Stomach (tissue), 9 donors: ENCODE results near the gene DPP6. TPM values are rescaled to one million over a fixed set of nuclear protein-coding genes. Genes with fewer than 3 reads are reported as not detected.

Source experiments
- DNase-seq, 2 donors: peaks; one replicate each; pipeline versions ENCODE4 v3.0.0 to v3.0.0-alpha.2; 2013 to 2019
- H3K27ac ChIP-seq, 5 donors: fragments of 200-600 bp in 4 of 5; sonication (generic) in 4 of 5; one replicate each; pipeline ENCODE4 v1.5.1; 2013 to 2019; ENCODE audit warnings: mild to moderate bottlenecking in 1 of 5, moderate library complexity in 1 of 5
- H3K27me3 ChIP-seq, 3 donors: fragments of 200-600 bp; sonication (generic); one replicate each; pipeline ENCODE4 v1.5.1; 2017 to 2019; ENCODE audit warnings: mixed run types in 1 of 3
- H3K36me3 ChIP-seq, 4 donors: fragments of 200-600 bp; sonication (generic); 1 replicate in 3 of 4; 2 replicates in 1 of 4; pipeline ENCODE4 v1.5.1; 2016 to 2019
- H3K4me1 ChIP-seq, 4 donors: fragments of 200-600 bp; sonication (generic); one replicate each; pipeline ENCODE4 v1.5.1; 2016 to 2019
- H3K4me3 ChIP-seq, 4 donors: fragments of 200-600 bp; sonication (generic) in 3 of 4; one replicate each; pipeline ENCODE4 v1.5.1; 2016 to 2019; ENCODE audit warnings: mild to moderate bottlenecking in 1 of 4
- H3K9me3 ChIP-seq, 4 donors: fragments of 200-600 bp; sonication (generic); one replicate each; pipeline ENCODE4 v1.5.1; 2016 to 2019
- CTCF ChIP-seq, 7 experiments: fragments of 450-650 bp in 4 of 7; fragments of 200-600 bp in 3 of 7; sonication (generic) in 3 of 7; IDR thresholded peaks; one replicate each; pipeline ENCODE4 v1.5.1; 2016 to 2019; ENCODE audit warnings: antibody characterized with exemption in 7 of 7, control low read depth in 2 of 7, mild to moderate bottlenecking in 1 of 7
- EP300 ChIP-seq: sonication (generic); formaldehyde crosslinking; IDR thresholded peaks from one replicate; pipeline ENCODE4 v1.6.1; 2017; ENCODE audit warnings: antibody characterized with exemption
- POLR2A ChIP-seq, 4 donors: fragments of 450-650 bp; IDR thresholded peaks; one replicate each; pipeline ENCODE4 v1.6.1; 2016; ENCODE audit warnings: antibody characterized with exemption in 4 of 4, control low read depth in 2 of 4, mild to moderate bottlenecking in 1 of 4, moderate library complexity in 1 of 4
- POLR2AphosphoS5 ChIP-seq, 3 donors: sonication (generic); formaldehyde crosslinking; IDR thresholded peaks; one replicate each; pipeline ENCODE4 v1.6.1; 2016; ENCODE audit warnings: antibody characterized with exemption in 3 of 3
- WGBS, 5 donors: extraction: QIAGEN DNeasy Blood & Tissue Kit in 3 of 5; methylation state at CpG; one replicate each; pipeline versions ENCODE4 v1.1.5 to v1.1.7; 2013 to 2018; 5-methylcytosine and 5-hydroxymethylcytosine counted together
- intact Hi-C: fragments of 100-400 bp; cut with DNase I; formaldehyde crosslinking; loops from one replicate; pipeline ENCODE4 v1.15.1; 2023; ENCODE audit warnings: low total_unique reads
- polyA plus RNA-seq, 3 donors: library from polyadenylated mRNA; stranded (reverse); fragments of 200-250 nt; gene quantifications; one replicate each; pipeline ENCODE4 v1.2.3, GENCODE V29; 2013
- total RNA-seq, 5 donors: library from RNA; depleted of rRNA; stranded (reverse); fragments of >200 nt; gene quantifications; one replicate each; pipeline versions ENCODE4 v1.1.0 to v1.2.3, GENCODE V29; 2014 to 2016
- donor health status: healthy with polysubstance abuse.
- donor health status: Bipolar disorder and iron deficiency.
- donor health status: healthy.

The DPP6 gene
- total and polyA plus RNA-seq, 8 donors = 0.15 to 29.8 (median 4.9) TPM

- Histone ChIP-seq H3K27me3 (no peaks in the 10 kb centered on the region), H3K27ac (no peak overlapping the region), H3K36me3 (peaks cover 0 to 4% (median 0%) of the 10 kb centered on the region in 4 donors), H3K4me1 (no peaks in the 10 kb centered on the region), H3K4me3 (no peak overlapping the region), H3K9me3 (no peaks in the 10 kb centered on the region)
- no peak for DNase-seq
- intact Hi-C loops = no loop called here
- TF ChIP-seq POLR2A (IDR thresholded peaks at IDR 0.05) = no peak
- TF ChIP-seq POLR2AphosphoS5 (IDR thresholded peaks at IDR 0.05) = no peak
- no peak for TF ChIP-seq CTCF (IDR thresholded peaks at IDR 0.05)
- TF ChIP-seq EP300 = no peak
- WGBS, 5 donors = 65 to 79% (median 69%) methylated on average over 13 of the region's 13 CpGs
These were observed 725.3 kb downstream of the DPP6 start for GRCh38 chr7:154777489-154777888.

- intact Hi-C loops = no loop called here
- no peak for DNase-seq
- Histone ChIP-seq H3K9me3 (no peaks in the 10 kb centered on the region), H3K27me3 (no peaks in the 10 kb centered on the region), H3K36me3 (peaks cover 0 to 4% (median 0%) of the 10 kb centered on the region in 4 donors), H3K27ac (no peak overlapping the region), H3K4me3 (no peak overlapping the region), H3K4me1 (no peaks in the 10 kb centered on the region)
- TF ChIP-seq EP300 (no peak), POLR2AphosphoS5 (IDR thresholded peaks at IDR 0.05) (no peak), CTCF (IDR thresholded peaks at IDR 0.05) (no peak), POLR2A (IDR thresholded peaks at IDR 0.05) (no peak)
- WGBS, 5 donors = 70 to 81% (median 77%) methylated on average over 6 of the region's 6 CpGs
These were observed 725.7 kb downstream of the DPP6 start for GRCh38 chr7:154777908-154778307.

- peaks cover 0 to 11% (median 6%) of the 10 kb centered on the region in 4 donors for H3K9me3 ChIP-seq
- WGBS, 5 donors = 68 to 83% (median 75%) methylated on average over 16 of the region's 16 CpGs
These were observed 729.4 kb downstream of the DPP6 start for GRCh38 chr7:154781369-154782303.

More at GRCh38 chr7:154781369-154782303, 729.4 kb downstream of the DPP6 start:
- Histone ChIP-seq H3K27me3 (no peaks in the 10 kb centered on the region), H3K4me1 (no peaks in the 10 kb centered on the region), H3K4me3 (no peak overlapping the region), H3K27ac (no peak overlapping the region), H3K36me3 (peaks cover 0 to 4% (median 0%) of the 10 kb centered on the region in 4 donors)
- no peak for TF ChIP-seq CTCF (IDR thresholded peaks at IDR 0.05)
- TF ChIP-seq POLR2AphosphoS5 (IDR thresholded peaks at IDR 0.05) = no peak
- no peak for TF ChIP-seq POLR2A (IDR thresholded peaks at IDR 0.05)
- no peak for TF ChIP-seq EP300
- no peak for DNase-seq
- intact Hi-C loops = no loop called here
